GM18870 (cell line): ENCODE results near the gene ALPG.
"Not testable (repeated sequence)": the region's sequence is repeated elsewhere in the genome, so short reads cannot be mapped to it uniquely, and the experiment has no call there.

Experiments used
- ATAC-seq: cut with Tn5 transposase; IDR thresholded peaks from one replicate; pipeline ENCODE4 v1.9.1; 2021; ENCODE audit warnings: moderate library complexity; ENCODE audit not compliant: unreplicated experiment

ALPG gene

GRCh38 chr2:232376713-232377112, 29.9 kb upstream of the ALPG start:
- no peak for ATAC-seq

- ATAC-seq: no peak
Observed at GRCh38 chr2:232377319-232377718, 29.3 kb upstream of the ALPG start.

DNA sequence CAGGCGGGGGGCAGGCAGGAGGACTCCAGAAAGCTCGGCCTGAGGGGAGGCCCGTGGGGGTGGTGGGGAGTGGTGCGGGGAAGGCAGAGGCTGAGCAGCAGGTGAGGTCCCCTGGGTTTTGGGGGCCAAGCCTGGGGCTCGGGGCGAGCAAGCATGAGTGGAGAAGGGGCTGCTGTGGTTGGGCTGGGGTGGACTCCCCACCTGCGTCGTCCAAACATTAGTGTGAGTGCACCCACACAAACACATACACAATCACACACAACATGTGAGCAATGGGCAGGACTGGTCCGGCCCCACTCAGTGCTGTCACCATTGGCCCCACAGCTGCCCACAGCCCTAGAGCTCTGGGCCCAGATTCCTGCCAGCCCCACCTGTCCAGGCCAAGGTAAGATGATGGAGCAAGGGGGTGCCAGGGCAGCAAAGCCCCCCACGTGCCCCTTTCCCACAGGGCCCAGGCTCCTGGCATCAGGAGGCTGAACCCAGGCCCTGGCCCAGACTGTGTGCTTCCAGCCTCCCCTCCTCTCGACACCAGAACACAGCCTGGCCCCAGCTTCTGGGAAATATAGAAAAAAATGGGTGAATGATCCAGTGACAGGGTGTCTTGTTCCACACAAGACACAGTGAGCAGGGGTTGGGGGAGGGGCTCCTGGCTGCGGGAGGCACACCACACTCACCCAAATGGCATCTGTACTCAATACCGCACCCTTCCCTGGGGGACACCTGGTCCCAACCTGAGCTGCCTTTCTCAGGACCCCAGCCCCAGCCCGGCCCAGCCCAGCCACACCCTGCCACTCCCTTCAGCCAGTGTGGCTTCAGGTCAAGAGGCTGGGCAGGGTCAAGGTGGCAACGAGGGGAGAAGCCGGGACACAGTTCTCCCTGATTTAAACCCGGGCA, 28.6 kb upstream of the ALPG start:
- no peak for ATAC-seq

DNA sequence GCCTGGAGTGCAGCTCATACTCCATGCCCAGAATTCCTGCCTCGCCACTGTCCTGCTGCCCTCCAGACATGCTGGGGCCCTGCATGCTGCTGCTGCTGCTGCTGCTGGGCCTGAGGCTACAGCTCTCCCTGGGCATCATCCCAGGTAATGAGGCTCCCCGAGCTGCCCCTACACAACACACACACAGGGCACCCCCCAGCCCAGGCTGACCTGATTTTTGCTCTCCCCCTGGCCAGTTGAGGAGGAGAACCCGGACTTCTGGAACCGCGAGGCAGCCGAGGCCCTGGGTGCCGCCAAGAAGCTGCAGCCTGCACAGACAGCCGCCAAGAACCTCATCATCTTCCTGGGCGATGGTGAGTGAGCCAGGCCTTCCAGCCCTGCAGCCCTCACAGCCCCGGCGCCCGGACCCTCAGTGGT, 27.9 kb upstream of the ALPG start, which contains the start of gene ALPP:
TSS of gene ALPP (plus strand) at position 17 of the 417 bp plus-strand sequence. CDS start at position 69, 52 bp downstream.
- ATAC-seq: not testable (repeated sequence)

GRCh38 chr2:232379610-232380590, 26.7 kb upstream of the ALPG start:
- not testable (repeated sequence) for ATAC-seq

- not testable (repeated sequence) for ATAC-seq
Observed at GRCh38 chr2:232381204-232382031, 25.2 kb upstream of the ALPG start.

GRCh38 chr2:232382331-232383225, 24.1 kb upstream of the ALPG start:
- ATAC-seq: no peak

DNA sequence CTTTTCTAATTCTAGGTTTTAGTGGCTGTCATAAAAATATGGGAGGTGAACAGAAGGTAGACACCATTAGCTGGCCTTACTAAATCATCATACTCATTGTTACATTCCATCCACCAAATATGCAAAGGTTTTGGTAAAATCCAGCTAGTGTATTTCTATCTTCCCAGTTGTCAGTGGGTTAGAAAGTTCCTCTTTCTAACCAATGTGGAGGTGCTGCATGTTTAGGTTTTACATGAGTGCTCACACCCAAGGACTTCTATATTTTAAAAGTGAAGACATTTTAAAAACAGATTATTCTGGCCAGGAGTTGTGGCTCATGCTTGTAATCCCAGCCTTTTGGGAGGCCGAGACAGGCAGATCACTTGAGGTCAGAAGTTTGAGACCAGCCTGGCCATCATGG, 22.2 kb upstream of the ALPG start:
- ATAC-seq: no peak

- ATAC-seq: not testable (repeated sequence)
Observed at GRCh38 chr2:232385058-232385457, 21.6 kb upstream of the ALPG start.

GRCh38 chr2:232385660-232386489, 20.8 kb upstream of the ALPG start:
- ATAC-seq: no peak

- no peak for ATAC-seq
Observed at GRCh38 chr2:232386490-232386739, 20.2 kb upstream of the ALPG start.

GRCh38 chr2:232386740-232387450, 19.7 kb upstream of the ALPG start:
- ATAC-seq: no peak

GRCh38 chr2:232387451-232388171, 19.0 kb upstream of the ALPG start:
- no peak for ATAC-seq

DNA sequence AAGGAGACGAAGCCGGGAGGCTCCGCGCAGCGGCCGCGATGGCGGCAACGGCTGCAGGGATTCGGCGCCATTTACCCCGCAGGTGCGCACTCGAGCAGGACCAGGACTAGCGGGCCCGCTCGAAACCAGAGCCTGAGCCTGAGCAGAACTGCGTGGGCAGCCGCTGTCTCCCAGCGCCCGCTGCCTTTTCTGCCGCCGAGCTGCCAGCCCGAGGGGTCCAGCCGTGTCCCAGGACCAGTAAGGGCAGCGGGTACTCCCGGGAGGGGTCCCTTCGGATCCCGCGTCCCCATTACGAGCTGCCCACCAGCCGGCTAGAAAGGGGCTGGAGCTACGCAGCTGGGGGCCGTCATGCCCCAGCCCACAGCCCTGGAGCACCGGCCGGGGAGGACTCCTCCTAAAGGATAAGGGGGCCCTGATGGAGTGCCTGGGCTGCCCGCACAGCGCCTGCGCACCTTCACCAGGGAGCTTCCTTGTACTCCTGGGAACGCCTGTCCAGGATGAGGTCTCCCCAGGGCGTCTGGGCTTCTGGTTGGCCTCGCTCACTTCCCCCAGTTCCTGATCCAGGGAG, 18.2 kb upstream of the ALPG start:
- no peak for ATAC-seq

DNA sequence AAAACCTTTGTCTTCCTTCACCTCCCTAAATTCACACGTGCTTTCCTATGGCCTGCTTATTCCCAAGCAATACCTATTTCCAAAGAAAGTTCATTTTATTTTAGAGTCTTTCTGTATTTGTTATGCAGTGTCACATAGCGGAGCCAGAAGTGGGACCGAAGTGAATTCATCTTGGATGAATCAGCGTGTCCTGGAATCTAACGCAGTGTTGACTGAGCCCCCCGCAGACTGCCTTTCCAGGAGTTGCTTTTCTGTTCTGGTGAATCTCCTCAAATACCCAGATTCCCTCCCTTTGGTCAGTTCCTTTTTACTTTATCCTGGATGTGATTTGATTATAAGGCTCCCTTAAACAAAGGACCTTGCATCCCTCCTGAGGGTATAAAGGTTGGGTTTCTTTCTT, 17.3 kb upstream of the ALPG start:
- ATAC-seq: no peak

DNA sequence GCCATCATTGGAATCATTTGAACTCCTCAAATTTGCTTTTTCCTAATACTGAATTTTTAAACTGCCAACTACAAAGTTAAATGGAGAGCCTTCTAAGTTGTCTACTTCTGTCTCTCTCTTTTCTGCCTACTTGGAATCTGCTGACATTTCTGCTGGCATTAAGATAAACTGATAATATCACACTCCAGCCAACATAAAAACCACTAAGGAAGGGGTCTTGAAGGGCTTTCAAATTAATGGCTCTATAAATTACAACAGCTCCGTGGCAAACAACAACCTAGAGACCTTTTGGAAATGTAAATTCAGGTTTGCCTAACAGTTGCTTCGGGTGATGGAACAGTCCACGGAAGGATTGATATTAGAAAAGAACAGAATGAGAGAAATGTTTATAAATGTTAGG, 16.0 kb upstream of the ALPG start:
- ATAC-seq: no peak

DNA sequence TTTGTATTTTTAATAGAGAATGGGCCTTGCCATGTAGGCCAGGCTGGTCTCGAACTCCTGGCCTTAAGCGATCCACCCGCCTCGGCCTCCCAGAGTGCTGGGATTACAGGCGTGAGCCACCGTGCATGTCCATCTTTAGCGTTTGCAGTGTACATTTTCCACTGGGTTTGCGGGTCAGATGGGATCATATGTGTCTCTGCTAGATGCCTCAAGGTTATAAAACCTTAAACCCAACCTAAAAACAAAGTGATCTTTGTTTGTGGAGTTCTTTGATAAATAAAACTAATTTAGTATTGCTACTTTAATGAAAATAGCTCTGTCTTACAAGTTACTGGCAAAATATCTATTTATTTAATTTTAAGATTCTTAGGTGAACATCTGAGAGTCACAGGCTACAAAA, 13.1 kb upstream of the ALPG start:
- no peak for ATAC-seq
